Vagina (tissue), 2 donors: ENCODE results near the gene ANXA5.

Experiments
- POLR2A ChIP-seq, 2 donors: fragments of 450-650 bp; IDR thresholded peaks; one replicate each; pipeline ENCODE4 v1.6.1; 2017; ENCODE audit warnings: antibody characterized with exemption in 2 of 2, mild to moderate bottlenecking in 2 of 2, moderate library complexity in 2 of 2
- POLR2AphosphoS5 ChIP-seq, 2 donors: sonication (generic); formaldehyde crosslinking; IDR thresholded peaks; one replicate each; pipeline ENCODE4 v1.9.0; 2017; ENCODE audit warnings: antibody characterized with exemption in 2 of 2, mild to moderate bottlenecking in 2 of 2, low read depth in 1 of 2; ENCODE audit not compliant: insufficient read depth in 1 of 2
- TF ChIP-seq, protein P1 (sequence below), 3 experiments: fragments of 450-650 bp in 2 of 3; fragments of 200-600 bp in 1 of 3; sonication (generic) in 1 of 3; IDR thresholded peaks; one replicate each; pipeline ENCODE4 v1.5.1; 2017 to 2019; ENCODE audit warnings: antibody characterized with exemption in 3 of 3, mild to moderate bottlenecking in 2 of 3, moderate library complexity in 2 of 3

DNA sequence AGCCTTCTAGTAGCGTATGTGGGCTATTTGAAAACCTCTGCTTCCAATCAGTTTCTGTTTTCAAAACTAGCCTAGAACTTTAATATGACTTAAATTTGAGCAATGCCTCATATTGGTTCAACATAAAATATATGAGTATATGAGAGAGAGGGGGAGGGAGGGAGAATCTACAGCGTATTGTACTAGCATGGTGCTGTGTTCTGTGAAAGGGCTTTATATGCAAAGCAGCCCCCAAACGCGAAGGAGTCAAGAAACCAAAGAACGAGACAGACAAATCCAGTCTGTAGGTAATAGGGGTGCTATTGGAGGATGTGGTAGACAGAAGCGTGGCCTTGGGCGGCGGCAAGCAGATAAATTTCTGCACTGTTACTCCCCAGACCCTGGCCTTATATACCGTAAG lies 784 bp upstream of the ANXA5 start:
- TF ChIP-seq, protein P1, sequence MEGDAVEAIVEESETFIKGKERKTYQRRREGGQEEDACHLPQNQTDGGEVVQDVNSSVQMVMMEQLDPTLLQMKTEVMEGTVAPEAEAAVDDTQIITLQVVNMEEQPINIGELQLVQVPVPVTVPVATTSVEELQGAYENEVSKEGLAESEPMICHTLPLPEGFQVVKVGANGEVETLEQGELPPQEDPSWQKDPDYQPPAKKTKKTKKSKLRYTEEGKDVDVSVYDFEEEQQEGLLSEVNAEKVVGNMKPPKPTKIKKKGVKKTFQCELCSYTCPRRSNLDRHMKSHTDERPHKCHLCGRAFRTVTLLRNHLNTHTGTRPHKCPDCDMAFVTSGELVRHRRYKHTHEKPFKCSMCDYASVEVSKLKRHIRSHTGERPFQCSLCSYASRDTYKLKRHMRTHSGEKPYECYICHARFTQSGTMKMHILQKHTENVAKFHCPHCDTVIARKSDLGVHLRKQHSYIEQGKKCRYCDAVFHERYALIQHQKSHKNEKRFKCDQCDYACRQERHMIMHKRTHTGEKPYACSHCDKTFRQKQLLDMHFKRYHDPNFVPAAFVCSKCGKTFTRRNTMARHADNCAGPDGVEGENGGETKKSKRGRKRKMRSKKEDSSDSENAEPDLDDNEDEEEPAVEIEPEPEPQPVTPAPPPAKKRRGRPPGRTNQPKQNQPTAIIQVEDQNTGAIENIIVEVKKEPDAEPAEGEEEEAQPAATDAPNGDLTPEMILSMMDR (IDR thresholded peaks at IDR 0.05), result no peak
- no peak for TF ChIP-seq POLR2A (IDR thresholded peaks at IDR 0.05)
- TF ChIP-seq POLR2AphosphoS5 (IDR thresholded peaks at IDR 0.05; ENCODE audit: insufficient read depth in 1 of 2, low read depth in 1 of 2), result no peak
